Measurements from ENCODE around the gene PIGR. TPM values are rescaled to one million over a fixed set of nuclear protein-coding genes. Genes with fewer than 3 reads are reported as not detected.
"Not testable (repeated sequence)": the region's sequence is repeated elsewhere in the genome, so short reads cannot be mapped to it uniquely, and the experiment has no call there.

PIGR gene
- total and polyA plus RNA-seq, 5 donors from 2014 or later, result not detected

DNA sequence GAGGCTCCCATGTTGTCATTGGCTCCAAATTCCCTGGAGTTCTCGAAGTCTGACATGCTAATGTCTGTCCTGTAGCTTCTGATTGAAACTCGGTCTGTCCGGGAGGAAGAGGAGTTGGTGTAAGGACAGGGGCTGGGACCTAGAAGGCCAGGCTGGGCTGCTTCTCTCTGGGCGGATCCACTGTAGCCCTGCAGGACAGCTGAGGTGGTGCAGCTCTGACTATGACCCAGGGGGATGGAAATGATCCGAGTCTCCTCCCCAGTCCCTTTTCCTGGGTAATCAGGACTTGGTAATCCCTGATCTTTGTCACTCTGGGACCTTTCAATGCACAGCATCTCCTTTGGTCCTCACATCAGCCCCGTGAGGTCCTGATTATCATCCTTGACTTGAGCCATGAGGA is 14.6 kb downstream of the PIGR start:
- H3K27me3 ChIP-seq (ENCODE audit: control insufficient read depth, insufficient read depth, low read length), result no peaks in the 10 kb centered on the region
- no peak overlapping the region for H3K27ac ChIP-seq (ENCODE audit: insufficient read depth, low read length, poor library complexity, severe bottlenecking)
- no peaks in the 10 kb centered on the region for H3K9me3 Mint-ChIP-seq
- H3K9me3 ChIP-seq (ENCODE audit: control insufficient read depth in 2 of 2, low read length in 2 of 2), result no peaks in the 10 kb centered on the region
- no peaks in the 10 kb centered on the region for H3K27me3 Mint-ChIP-seq
- peak overlapping the region; percentile 88 to 93 (median 92) for H3K27ac Mint-ChIP-seq
- no peak overlapping the region for H3K4me3 Mint-ChIP-seq
- no peak for ATAC-seq (ENCODE audit: low read depth in 2 of 2)
- peaks cover 9 to 64% (median 38%) of the 10 kb centered on the region in 4 donors for H3K4me1 Mint-ChIP-seq
- no peak for DNase-seq
- H3K4me1 ChIP-seq (ENCODE audit: control insufficient read depth, insufficient read depth, low read length, poor library complexity, severe bottlenecking), result peaks cover 35% of the 10 kb centered on the region
- no peaks in the 10 kb centered on the region for H3K36me3 Mint-ChIP-seq
- no peaks in the 10 kb centered on the region for H3K36me3 ChIP-seq (ENCODE audit: control insufficient read depth, insufficient read depth, low read length)
- no peak overlapping the region for H3K4me3 ChIP-seq (ENCODE audit: low read depth, low read length)

DNA sequence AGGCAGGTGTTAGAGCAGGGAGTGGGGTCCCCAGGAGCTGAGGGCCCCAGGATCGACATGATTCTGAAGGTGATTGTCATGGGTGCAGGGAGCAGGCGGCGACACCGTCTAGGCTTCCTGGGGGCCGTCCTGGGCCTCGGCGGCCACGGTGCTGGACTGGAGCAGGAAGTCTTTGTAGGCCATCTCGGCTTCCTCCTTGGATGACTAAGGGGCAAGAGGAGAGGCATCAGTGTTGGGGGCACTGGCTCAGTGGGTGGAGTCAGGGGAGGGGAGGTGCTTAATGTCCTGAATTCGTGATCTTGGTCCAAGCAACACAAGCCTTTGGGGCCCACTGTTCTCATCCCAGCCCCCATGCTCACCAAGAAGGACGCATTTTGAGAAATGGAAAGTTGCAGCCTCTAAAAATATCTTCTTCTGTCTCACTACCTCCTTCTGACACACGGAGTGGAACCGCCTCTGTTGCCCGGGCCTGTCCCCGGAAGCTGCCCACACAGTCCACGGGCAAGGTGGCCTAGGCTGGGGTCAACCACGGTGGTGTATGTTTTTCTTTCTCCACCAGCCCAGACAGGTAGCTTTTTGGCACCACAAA is 16.0 kb downstream of the PIGR start:
- no peaks in the 10 kb centered on the region for H3K36me3 Mint-ChIP-seq
- H3K9me3 Mint-ChIP-seq, result no peaks in the 10 kb centered on the region
- DNase-seq (peak in 2 of 3 donors; percentile 33 to 45), ATAC-seq (ENCODE audit: low read depth in 2 of 2) (peak; percentile 15 to 43)
- H3K27me3 Mint-ChIP-seq, result no peaks in the 10 kb centered on the region
- H3K27ac Mint-ChIP-seq, result peak overlapping the region; percentile 92 to 96 (median 93)
- Histone ChIP-seq H3K36me3 (ENCODE audit: control insufficient read depth, insufficient read depth, low read length) (no peaks in the 10 kb centered on the region), H3K27me3 (ENCODE audit: control insufficient read depth, insufficient read depth, low read length) (no peaks in the 10 kb centered on the region), H3K4me3 (ENCODE audit: low read depth, low read length) (peak overlapping the region; percentile 7), H3K4me1 (ENCODE audit: control insufficient read depth, insufficient read depth, low read length, poor library complexity, severe bottlenecking) (peaks cover 45% of the 10 kb centered on the region), H3K27ac (ENCODE audit: insufficient read depth, low read length, poor library complexity, severe bottlenecking) (peak overlapping the region; percentile 70), H3K9me3 (ENCODE audit: control insufficient read depth in 2 of 2, low read length in 2 of 2) (no peaks in the 10 kb centered on the region)
- H3K4me3 Mint-ChIP-seq, result peak overlapping the region; percentile 70 to 83 (median 78)
- H3K4me1 Mint-ChIP-seq, result peaks cover 9 to 64% (median 39%) of the 10 kb centered on the region in 4 donors

- Histone ChIP-seq H3K4me1 (ENCODE audit: control insufficient read depth, insufficient read depth, low read length, poor library complexity, severe bottlenecking) (peaks cover 53% of the 10 kb centered on the region), H3K4me3 (ENCODE audit: low read depth, low read length) (no peak overlapping the region), H3K9me3 (ENCODE audit: control insufficient read depth in 2 of 2, low read length in 2 of 2) (no peaks in the 10 kb centered on the region), H3K27ac (ENCODE audit: insufficient read depth, low read length, poor library complexity, severe bottlenecking) (peak overlapping the region; percentile 70), H3K36me3 (ENCODE audit: control insufficient read depth, insufficient read depth, low read length) (no peaks in the 10 kb centered on the region), H3K27me3 (ENCODE audit: control insufficient read depth, insufficient read depth, low read length) (no peaks in the 10 kb centered on the region)
- Mint-ChIP-seq H3K27ac (peak overlapping the region; percentile 90 to 93 (median 92)), H3K9me3 (no peaks in the 10 kb centered on the region), H3K36me3 (no peaks in the 10 kb centered on the region), H3K4me1 (peaks cover 9 to 64% (median 39%) of the 10 kb centered on the region in 4 donors), H3K4me3 (peak overlapping the region in 3 of 4 donors; percentile 70 to 83 (median 73)), H3K27me3 (no peaks in the 10 kb centered on the region)
- DNase-seq (peak in 1 of 3 donors; percentile 27), ATAC-seq (ENCODE audit: low read depth in 2 of 2) (no peak)
Observed at GRCh38 chr1:206929524-206929923, 16.7 kb downstream of the PIGR start.

DNA sequence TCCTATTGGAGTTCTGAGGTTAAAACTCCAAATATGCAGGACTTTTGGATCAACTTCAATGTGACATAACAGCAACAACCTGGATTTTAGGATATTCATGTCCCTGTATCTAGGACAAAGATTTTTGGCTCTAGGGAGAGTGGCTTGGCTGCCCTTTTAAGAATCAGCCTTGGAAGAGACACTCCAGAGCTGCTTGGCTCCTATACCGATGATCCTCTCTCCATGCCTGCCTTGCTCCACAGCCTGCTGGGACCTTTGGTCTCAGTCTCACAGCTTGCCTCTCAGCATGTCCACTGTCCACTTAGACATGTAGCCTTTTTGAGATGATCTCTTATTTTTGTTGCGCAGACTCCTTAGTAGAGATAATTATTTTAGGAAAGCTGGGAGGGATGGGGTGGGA is 20.0 kb downstream of the PIGR start:
- H3K27ac Mint-ChIP-seq, result peak overlapping the region in 1 of 3 donors; percentile 82
- no peak for DNase-seq
- Histone ChIP-seq H3K9me3 (ENCODE audit: control insufficient read depth in 2 of 2, low read length in 2 of 2) (no peaks in the 10 kb centered on the region), H3K4me3 (ENCODE audit: low read depth, low read length) (no peak overlapping the region), H3K27me3 (ENCODE audit: control insufficient read depth, insufficient read depth, low read length) (no peaks in the 10 kb centered on the region), H3K4me1 (ENCODE audit: control insufficient read depth, insufficient read depth, low read length, poor library complexity, severe bottlenecking) (peaks cover 68% of the 10 kb centered on the region), H3K36me3 (ENCODE audit: control insufficient read depth, insufficient read depth, low read length) (no peaks in the 10 kb centered on the region), H3K27ac (ENCODE audit: insufficient read depth, low read length, poor library complexity, severe bottlenecking) (no peak overlapping the region)
- no peak overlapping the region for H3K4me3 Mint-ChIP-seq
- H3K27me3 Mint-ChIP-seq, result no peaks in the 10 kb centered on the region
- no peaks in the 10 kb centered on the region for H3K36me3 Mint-ChIP-seq
- H3K4me1 Mint-ChIP-seq, result peaks cover 9 to 41% (median 30%) of the 10 kb centered on the region in 4 donors
- no peak for ATAC-seq (ENCODE audit: low read depth in 2 of 2)
- no peaks in the 10 kb centered on the region for H3K9me3 Mint-ChIP-seq

DNA sequence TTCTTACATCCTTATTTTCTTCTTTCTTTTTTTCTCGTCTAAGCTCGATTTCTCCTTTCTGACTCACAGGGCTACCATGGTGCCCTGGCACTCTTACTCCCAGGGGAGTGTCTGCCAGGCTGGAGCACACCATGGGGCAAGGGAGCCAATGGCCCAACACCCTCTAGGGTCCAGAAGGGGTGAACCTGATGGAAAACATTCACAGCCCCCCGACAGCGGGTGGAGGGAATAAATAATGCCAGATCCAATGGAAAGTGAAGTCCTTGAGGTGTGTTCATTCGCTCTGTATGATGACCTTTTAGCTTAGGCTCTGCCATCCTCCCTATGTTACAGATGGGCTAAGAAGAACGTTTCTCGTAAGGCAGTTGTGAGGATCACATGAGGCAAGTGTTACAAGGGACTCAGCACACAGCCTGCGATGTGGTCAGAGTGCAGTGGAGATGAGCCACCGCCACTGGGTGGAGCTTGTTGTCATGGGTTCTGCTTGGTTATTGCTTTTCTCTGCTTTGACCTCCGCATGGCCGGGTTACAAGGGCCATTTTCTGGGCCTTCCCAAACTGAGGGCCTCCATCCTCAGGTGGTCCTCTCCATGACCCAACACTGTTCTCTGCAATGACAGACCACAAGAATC is 21.0 kb downstream of the PIGR start:
- peaks cover 0 to 2% (median 0%) of the 10 kb centered on the region in 7 donors for H3K9me3 Mint-ChIP-seq
- ATAC-seq (ENCODE audit: low read depth in 2 of 2) (peak; percentile 36 to 49), DNase-seq (peak; percentile 35 to 85 (median 57))
- H3K36me3 Mint-ChIP-seq, result peaks cover 8% of the 10 kb centered on the region
- H3K4me3 Mint-ChIP-seq, result no peak overlapping the region
- H3K9me3 ChIP-seq (ENCODE audit: control insufficient read depth in 2 of 2, low read length in 2 of 2), result no peaks in the 10 kb centered on the region
- H3K36me3 ChIP-seq (ENCODE audit: control insufficient read depth, insufficient read depth, low read length), result peaks cover 5% of the 10 kb centered on the region
- H3K27me3 ChIP-seq (ENCODE audit: control insufficient read depth, insufficient read depth, low read length), result no peaks in the 10 kb centered on the region
- peak overlapping the region; percentile 86 for H3K27ac ChIP-seq (ENCODE audit: insufficient read depth, low read length, poor library complexity, severe bottlenecking)
- H3K4me1 Mint-ChIP-seq, result peaks cover 9 to 31% (median 23%) of the 10 kb centered on the region in 4 donors
- H3K4me1 ChIP-seq (ENCODE audit: control insufficient read depth, insufficient read depth, low read length, poor library complexity, severe bottlenecking), result peaks cover 58% of the 10 kb centered on the region
- peak overlapping the region; percentile 98 for H3K4me3 ChIP-seq (ENCODE audit: low read depth, low read length)
- no peaks in the 10 kb centered on the region for H3K27me3 Mint-ChIP-seq
- no peak overlapping the region for H3K27ac Mint-ChIP-seq

DNA sequence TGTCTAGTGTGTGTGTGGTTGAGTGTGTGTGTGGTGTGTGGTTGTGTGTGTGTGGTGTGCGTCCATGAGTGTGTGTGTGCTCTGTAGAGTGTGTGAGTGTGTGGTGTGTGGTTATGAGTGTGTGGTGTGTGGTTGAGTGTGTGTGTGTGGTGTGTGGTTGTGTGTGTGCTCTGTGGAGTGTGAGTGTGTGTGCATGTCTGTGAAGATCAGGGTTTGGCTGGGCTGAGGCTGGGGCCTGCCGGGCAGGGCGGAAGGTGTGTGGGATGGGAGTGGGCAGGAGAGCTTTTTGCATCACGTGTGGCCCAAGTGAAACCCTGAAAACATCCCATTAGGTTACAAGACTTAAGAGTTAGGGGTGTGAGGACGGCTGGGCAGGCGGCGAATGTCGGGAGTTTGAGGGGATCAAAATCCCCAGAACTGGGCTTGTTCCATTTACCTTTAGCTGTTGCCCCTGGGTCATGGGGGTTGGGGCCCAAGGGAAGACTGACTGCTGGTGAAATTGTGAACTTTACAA is 21.6 kb downstream of the PIGR start:
- no peak overlapping the region for H3K27ac Mint-ChIP-seq
- ATAC-seq (ENCODE audit: low read depth in 2 of 2), result no peak
- H3K27me3 Mint-ChIP-seq, result no peaks in the 10 kb centered on the region
- peaks cover 6 to 29% (median 17%) of the 10 kb centered on the region in 4 donors for H3K4me1 Mint-ChIP-seq
- peaks cover 0 to 2% (median 0%) of the 10 kb centered on the region in 7 donors for H3K9me3 Mint-ChIP-seq
- DNase-seq, result peak in 1 of 3 donors; percentile 66
- H3K27ac ChIP-seq (ENCODE audit: insufficient read depth, low read length, poor library complexity, severe bottlenecking), result peak overlapping the region; percentile 86
- H3K27me3 ChIP-seq (ENCODE audit: control insufficient read depth, insufficient read depth, low read length), result no peaks in the 10 kb centered on the region
- H3K4me1 ChIP-seq (ENCODE audit: control insufficient read depth, insufficient read depth, low read length, poor library complexity, severe bottlenecking), result peaks cover 53% of the 10 kb centered on the region
- no peaks in the 10 kb centered on the region for H3K9me3 ChIP-seq (ENCODE audit: control insufficient read depth in 2 of 2, low read length in 2 of 2)
- H3K36me3 Mint-ChIP-seq, result peaks cover 13% of the 10 kb centered on the region
- H3K36me3 ChIP-seq (ENCODE audit: control insufficient read depth, insufficient read depth, low read length), result peaks cover 6% of the 10 kb centered on the region
- H3K4me3 ChIP-seq (ENCODE audit: low read depth, low read length), result peak overlapping the region; percentile 98
- H3K4me3 Mint-ChIP-seq, result no peak overlapping the region

- H3K27ac Mint-ChIP-seq; H3K27me3 Mint-ChIP-seq; ATAC-seq (ENCODE audit: low read depth in 2 of 2); H3K9me3 Mint-ChIP-seq; H3K4me3 Mint-ChIP-seq; H3K27me3 ChIP-seq (ENCODE audit: control insufficient read depth, insufficient read depth, low read length); H3K9me3 ChIP-seq (ENCODE audit: control insufficient read depth in 2 of 2, low read length in 2 of 2): not testable (repeated sequence)
- peak overlapping the region; percentile 98 for H3K4me3 ChIP-seq (ENCODE audit: low read depth, low read length)
- peaks cover 54% of the 10 kb centered on the region for H3K4me1 ChIP-seq (ENCODE audit: control insufficient read depth, insufficient read depth, low read length, poor library complexity, severe bottlenecking)
- peaks cover 10% of the 10 kb centered on the region for H3K36me3 ChIP-seq (ENCODE audit: control insufficient read depth, insufficient read depth, low read length)
- peak overlapping the region; percentile 86 for H3K27ac ChIP-seq (ENCODE audit: insufficient read depth, low read length, poor library complexity, severe bottlenecking)
- peak in 1 of 3 donors; percentile 37 for DNase-seq
- H3K4me1 Mint-ChIP-seq, result peaks cover 4 to 27% (median 13%) of the 10 kb centered on the region in 4 donors
- peaks cover 16% of the 10 kb centered on the region for H3K36me3 Mint-ChIP-seq
Observed at GRCh38 chr1:206923961-206924557, 22.2 kb downstream of the PIGR start.
